ENCODE measurements around the gene DDIT3. TPM values are rescaled to one million over a fixed set of nuclear protein-coding genes. Genes with fewer than 3 reads are reported as not detected.

DDIT3 gene
- total RNA-seq, 1 donor, result 18.1 TPM

DNA sequence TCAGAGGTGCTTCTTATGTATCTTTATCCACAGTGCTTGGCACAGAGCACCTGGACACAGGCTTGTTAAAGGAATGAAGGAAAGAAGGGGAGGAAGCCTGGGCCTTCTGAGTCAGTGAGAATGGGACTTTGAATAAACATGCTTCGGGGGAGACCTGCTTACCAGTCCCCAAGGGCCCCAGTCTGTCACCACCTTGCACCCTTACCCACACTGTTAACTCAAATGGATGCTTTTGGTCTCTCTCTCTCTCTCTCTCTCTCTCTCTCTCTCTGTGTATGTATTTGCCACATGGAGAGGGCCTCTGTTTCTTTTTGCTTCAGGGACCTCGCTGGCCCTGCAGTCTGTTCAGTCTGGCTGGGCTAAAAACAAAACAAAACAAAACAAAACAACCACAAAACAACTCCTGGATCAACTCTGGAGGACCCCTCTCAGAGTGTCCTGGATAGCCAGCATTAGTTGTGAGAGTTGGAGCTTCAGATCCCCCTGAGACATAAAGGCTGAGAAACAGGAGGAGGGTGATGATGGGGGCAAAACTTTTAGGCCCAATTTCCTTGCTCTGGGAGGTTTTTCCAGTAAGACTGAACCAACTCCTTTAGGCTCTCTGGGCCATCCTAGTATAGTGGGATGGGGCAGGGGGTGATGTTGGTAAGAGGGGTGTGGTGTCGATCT is 31.5 kb upstream of the DDIT3 start:
- TF ChIP-seq, protein P1, sequence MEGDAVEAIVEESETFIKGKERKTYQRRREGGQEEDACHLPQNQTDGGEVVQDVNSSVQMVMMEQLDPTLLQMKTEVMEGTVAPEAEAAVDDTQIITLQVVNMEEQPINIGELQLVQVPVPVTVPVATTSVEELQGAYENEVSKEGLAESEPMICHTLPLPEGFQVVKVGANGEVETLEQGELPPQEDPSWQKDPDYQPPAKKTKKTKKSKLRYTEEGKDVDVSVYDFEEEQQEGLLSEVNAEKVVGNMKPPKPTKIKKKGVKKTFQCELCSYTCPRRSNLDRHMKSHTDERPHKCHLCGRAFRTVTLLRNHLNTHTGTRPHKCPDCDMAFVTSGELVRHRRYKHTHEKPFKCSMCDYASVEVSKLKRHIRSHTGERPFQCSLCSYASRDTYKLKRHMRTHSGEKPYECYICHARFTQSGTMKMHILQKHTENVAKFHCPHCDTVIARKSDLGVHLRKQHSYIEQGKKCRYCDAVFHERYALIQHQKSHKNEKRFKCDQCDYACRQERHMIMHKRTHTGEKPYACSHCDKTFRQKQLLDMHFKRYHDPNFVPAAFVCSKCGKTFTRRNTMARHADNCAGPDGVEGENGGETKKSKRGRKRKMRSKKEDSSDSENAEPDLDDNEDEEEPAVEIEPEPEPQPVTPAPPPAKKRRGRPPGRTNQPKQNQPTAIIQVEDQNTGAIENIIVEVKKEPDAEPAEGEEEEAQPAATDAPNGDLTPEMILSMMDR (IDR thresholded peaks at IDR 0.05; ENCODE audit: insufficient read depth, low read depth, low read length), result no peak
- no peak for DNase-seq (ENCODE audit: low read depth)
- no peak overlapping the region for H3K4me3 ChIP-seq (ENCODE audit: low read depth, low read length)

DNA sequence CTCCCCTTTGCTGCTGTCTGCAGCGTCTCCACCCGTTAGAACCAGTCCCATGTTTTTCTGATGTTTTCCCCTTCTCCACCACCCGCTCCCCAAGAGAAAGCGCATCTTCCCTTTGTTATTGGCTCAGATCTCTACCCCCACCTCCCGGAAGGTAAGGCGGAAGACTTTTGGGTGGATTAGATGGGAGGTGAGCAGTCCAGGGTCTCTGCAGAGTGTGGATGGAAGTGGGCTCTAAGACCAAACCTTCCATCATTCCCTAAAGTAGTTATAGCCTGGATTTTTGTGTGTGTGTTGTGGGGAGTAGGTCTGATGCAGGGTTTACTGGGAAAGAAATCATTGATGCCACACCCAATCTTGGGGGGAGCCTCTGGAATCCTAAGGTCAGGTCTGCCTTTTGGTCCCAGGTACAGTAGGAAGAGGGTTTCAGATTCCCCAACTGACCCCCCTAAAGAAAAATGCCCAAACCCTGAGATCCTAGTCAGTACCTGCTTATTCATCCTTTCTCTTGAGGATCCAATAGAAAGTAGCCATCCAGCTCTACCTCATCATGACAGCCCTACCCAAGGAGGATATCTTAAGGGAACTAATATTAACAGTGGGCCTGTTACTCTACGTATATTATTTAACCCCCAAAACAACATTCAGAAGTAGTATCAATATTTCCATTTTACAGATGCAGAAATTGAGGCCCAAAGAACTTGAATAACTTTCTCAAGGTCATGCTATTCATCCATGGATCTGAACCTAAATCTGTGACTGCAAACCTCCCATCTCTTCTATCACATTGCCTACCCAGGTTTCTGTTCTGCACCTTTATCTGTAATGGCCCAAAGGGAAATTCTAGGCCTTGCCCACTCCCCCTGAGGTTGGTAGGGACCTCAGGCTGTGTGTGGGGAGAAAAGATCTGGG is 30.6 kb upstream of the DDIT3 start:
- H3K4me3 ChIP-seq (ENCODE audit: low read depth, low read length), result peak overlapping the region; percentile 54
- TF ChIP-seq, protein P1 (IDR thresholded peaks at IDR 0.05; ENCODE audit: insufficient read depth, low read depth, low read length), result no peak
- DNase-seq (ENCODE audit: low read depth), result no peak

DNA sequence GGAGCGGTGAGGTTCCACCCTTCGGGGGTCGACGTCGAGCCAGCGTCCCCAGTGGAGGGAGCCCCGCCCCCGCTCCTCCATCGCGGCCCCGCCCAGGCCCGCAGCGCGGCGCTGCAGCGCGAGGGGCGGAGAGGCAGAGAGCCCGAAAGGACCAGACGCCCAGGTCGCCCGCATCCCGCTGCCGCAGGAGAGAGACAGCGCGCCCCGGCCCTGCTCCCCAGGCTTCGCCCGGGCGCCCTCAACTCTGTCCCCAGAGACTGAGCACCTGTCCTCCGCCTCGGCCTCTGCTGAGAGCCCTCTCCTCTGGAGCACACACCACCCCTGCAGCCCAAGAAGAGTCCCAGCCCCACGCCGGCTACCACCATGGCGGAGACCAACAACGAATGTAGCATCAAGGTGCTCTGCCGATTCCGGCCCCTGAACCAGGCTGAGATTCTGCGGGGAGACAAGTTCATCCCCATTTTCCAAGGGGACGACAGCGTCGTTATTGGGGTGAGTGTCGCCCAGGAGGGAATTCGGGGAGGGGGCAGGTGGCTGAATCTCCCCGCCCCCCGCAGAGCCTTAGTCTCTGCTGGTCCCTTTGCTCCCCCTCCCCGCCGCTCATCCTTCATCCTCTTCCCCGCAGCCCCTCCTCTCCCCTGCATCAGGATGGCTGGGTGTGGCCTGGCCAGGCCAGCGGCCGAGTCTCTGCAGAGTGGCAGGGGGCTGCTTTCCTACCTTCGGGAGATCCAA is 29.8 kb upstream of the DDIT3 start, which contains the start of gene KIF5A:
KIF5A (plus strand) TSS at position 136 of the 732 bp plus-strand sequence; CDS start at position 364, 228 bp downstream.
- H3K4me3 ChIP-seq (ENCODE audit: low read depth, low read length), result peak within 1 kb of the TSS; percentile 54
- TF ChIP-seq, protein P1 (IDR thresholded peaks at IDR 0.05; ENCODE audit: insufficient read depth, low read depth, low read length), result no peak
- DNase-seq (ENCODE audit: low read depth), result no peak

DNA sequence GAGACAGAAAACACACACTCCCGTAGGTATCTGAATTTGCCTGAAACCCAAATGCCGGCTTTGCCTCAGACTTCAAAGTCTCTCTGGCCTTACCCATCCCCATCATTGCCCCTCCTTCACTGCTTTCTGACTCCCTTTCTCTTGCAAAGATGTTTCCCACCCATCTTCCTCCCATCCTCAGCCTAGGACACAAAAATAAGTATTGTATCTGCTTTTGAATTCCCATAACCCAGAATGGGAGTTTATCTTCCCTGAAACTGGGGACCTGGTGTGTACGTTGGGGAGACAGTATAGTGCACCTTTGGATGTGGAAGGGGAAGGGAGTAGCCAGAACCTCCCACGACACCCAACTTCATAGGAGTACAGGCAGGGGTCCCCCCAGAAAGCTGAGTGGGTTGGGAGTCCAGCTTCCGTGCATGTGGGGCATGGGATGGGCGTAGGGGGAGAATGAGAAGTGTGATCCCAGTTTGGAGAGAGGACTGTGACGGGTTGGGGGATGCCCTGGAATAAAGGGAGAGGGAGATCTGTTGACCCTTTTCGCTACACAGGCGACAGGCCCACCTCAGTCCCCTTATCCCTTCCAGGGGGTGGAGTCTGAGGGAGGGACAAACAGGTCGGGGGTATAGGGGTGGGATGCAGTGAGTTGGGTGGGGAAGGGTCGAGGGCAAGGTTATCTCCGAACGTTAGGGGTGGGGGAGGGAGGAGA is 29.0 kb upstream of the DDIT3 start:
- H3K4me3 ChIP-seq (ENCODE audit: low read depth, low read length), result peak overlapping the region; percentile 54
- no peak for DNase-seq (ENCODE audit: low read depth)
- TF ChIP-seq, protein P1 (IDR thresholded peaks at IDR 0.05; ENCODE audit: insufficient read depth, low read depth, low read length), result no peak

DNA sequence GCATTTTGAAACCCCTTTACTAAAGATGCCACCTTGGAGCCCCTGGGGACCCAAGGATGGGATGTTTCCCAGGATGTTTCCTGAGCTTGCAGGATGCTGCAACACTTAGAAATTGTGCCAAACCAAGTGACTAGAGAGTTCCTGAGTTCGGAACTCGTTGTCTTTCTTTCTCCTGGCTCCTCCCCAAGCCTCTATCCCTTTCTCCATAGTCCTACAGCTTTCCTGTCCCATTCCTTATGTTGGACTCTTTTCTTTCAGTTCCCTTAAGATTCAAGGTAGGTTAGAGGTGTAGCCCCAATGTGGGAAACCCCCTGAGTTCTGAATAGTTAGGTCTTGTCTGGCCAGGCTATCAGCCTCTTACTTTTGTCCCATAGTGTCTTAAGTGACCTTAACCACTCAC is 28.2 kb upstream of the DDIT3 start:
- no peak for DNase-seq (ENCODE audit: low read depth)
- TF ChIP-seq, protein P1 (IDR thresholded peaks at IDR 0.05; ENCODE audit: insufficient read depth, low read depth, low read length), result no peak
- H3K4me3 ChIP-seq (ENCODE audit: low read depth, low read length), result no peak overlapping the region

DNA sequence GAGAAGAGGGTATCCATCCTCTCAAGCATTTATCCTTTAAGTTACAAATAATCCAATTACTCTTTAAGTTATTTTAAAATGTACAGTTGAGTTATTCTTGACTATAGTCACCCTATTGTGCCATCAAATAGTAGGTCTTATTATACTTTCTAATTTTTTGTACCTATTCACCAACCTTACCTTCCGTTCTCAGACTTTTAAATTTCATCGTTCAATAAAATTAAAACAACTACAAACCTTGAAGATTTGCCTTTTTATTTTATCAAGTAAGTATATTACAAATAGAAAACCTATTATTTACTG is 27.6 kb upstream of the DDIT3 start:
- TF ChIP-seq, protein P1 (IDR thresholded peaks at IDR 0.05; ENCODE audit: insufficient read depth, low read depth, low read length), result no peak
- no peak for DNase-seq (ENCODE audit: low read depth)
- H3K4me3 ChIP-seq (ENCODE audit: low read depth, low read length), result no peak overlapping the region
